HTERT RPE-1 (cell line): Measurements from ENCODE around the gene XPNPEP1.

Experiments
- in situ Hi-C: fragments of 300-500 bp; cut with MboI; formaldehyde crosslinking; loops from 4 replicates; pipeline ENCODE4 v1.14.3; 2020; ENCODE audit warnings: low sequenced_read_pairs

Gene XPNPEP1

DNA sequence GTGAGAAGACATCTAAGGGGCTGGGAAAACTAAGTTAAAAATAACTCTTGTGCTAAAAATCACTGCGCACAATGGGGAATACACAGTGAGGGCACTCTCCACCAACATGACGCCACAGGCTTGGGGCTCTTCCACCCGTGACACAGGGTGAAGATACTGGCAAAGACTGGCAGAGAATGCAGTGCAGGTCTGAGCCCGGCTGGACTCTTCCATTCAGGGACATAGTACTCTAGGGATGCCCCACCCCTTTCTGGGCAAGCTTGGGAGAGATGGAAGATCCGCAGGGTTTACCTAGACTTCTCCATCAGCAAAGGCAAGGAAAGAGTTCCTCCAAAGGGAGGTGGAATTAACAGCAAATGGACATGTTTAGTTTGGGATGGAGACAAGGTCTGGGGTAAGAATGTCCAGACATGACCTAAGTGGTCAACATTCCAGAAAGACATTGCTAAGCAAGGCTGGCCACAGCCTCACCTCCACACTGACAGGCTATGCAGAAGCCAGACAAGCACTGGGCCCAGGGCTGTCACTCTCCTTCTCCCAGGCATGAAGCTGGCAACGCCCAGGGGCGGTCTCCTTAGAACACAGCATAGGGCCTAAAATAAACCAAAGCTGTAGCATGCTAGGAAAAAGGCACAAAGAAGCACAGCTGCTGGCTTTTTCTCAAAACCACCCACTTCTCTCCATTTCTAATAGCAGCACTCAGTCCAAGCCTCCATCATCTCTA lies 28.1 kb downstream of the XPNPEP1 start:
- in situ Hi-C loops, result no loop called here

DNA sequence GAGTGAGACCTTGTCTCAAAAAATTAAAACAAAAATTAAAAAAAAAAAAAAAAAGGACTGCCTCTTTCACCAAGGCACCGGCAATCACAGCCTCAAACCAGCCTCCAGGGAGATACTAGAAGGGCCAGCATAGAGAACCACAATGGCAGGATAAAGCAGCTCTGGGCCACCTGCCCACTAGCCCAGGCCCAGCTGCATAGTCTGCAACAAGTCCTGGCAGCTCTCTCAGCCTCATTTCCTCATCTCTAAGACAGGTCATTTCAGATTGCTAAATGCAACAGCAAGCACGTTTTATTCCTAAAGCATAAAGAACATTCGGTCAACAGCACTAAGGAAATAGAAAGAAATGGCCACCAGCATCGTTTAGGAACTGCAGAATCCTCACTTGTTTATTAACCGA lies 28.8 kb downstream of the XPNPEP1 start:
- in situ Hi-C loops, result no loop called here

DNA sequence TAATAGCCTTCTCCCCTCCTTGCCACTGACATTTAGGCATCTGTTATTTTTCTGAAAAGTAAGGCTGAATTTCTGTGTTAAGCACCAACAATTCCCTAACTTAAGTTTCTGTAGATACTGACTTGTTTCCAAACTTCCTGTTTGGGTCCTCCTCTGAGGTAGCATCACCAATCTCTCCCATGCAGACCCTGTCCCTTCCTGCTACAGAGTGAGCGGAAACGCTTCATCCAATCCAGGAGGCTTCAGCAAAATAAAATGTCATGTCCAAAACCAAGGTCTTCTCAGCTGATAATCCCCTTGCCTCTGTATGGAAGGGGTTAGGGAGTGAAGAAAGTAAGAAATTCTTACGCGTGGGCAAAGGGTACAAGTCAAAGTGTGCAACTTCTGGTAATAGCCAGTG lies 29.9 kb downstream of the XPNPEP1 start:
- in situ Hi-C loops, result no loop called here

DNA sequence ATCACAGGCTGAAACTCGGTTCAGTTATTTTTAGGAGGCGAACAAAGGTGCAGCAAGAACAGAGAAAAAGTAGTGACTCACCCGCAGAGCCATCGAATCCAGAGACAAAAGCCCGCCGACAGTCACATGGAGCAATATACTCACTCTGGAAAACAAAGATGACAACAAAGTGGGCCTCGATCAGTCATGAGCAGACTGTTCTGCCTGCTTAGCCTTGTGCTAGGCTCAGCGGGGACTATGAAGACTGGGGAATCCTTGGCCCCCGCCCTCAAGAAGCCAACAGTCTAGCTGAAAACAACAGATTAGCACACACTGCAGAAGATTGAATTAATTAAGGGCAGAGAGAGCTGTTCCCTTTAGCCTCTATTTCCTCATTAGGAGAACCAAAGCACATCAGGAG lies 30.4 kb downstream of the XPNPEP1 start:
- in situ Hi-C loops, result no loop called here

DNA sequence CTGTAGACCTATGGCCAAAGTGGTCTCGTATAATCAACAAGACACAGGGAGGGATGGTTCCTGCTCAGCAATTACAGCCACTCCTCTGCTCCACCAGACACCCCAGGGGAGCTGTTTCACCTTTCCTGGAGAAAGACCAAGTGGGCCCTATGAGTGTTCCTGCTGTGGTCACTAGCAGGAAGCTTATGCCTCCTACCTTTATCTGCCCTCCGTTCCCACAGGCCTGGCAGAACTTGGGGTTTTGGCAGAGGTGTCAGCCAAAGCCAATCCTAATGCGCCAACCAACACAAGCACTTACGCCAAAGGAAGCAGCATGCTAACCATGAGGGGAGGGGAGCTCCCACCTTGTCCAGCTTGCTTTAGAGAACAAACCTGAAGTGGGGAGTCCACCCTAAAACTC lies 31.2 kb downstream of the XPNPEP1 start:
- in situ Hi-C loops, result no loop called here

DNA sequence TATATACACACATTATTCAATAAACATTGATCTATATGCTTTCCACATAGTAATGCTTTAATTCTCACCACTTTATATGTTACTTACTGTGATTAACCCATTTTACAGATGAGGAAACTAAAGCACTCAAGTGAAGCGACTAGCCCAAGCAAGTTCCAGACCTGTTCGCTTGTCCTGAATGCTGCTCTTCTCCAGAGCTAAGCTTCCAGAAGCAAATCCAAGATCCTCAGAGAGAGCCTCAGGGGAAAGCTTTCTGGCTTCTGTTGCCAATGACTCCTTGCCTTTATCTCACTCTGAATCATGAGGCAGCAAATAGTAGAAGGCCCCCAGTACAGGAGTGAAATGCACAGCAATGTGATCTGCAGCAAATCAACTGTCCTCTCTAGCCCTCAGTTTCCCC lies 32.2 kb downstream of the XPNPEP1 start:
- in situ Hi-C loops, result no loop called here

DNA sequence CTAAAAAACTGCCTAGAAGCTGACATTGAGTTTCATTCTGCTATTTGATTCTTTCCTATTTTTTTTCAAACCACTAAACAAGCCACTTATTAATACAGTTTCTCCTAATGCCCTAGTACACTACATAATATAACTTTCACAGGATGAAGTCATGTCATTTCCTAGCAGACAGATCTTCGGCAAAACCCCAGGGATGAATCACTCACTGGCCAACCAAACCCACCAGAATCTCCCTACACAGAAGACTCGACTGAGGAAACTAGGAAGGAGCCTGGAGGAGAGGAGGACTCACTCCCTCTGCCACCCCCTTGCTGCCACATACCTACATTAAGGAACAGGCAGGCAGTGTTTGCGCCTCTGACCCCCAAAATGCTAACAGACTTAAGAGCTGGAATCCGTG lies 33.4 kb downstream of the XPNPEP1 start:
- in situ Hi-C loops, result no loop called here

DNA sequence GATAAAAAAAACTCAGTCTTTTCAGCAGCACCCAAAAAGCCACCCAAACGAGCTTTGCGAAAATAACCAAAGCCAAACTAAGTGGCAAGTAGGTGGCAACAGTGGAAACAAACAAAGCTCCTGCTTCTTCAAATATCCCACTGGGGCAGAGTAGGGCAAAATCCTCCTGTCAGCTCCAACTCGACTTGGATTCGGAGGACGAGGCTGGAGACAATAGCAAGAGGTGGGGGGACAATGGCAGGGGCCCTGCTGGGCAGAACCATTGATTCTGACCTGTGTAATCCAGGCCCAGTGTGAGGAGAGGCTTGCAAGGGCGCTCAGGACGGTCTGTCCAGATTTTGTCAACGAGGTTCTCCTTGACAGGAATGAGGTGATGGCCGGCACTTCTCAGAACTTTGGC lies 35.5 kb downstream of the XPNPEP1 start:
- in situ Hi-C loops, result no loop called here

DNA sequence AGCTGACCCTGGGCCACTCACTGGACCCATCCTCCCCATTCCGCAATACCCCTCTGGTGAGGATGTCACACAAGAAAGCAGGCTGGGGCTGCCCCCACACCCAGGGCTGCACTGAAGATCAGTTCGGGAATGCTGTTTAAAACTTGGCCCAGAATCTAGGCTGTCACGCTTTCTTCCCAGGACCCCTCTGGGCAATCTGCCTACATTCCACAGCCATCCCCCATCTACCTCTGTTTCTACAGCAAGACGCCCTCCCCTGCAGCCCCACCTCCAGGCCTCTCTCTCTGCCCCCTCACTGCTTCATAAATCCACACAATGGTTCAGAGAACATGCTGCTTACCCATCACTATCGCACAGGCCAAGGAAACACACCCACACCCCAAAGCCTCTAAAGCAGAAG lies 36.1 kb downstream of the XPNPEP1 start:
- in situ Hi-C loops, result no loop called here

DNA sequence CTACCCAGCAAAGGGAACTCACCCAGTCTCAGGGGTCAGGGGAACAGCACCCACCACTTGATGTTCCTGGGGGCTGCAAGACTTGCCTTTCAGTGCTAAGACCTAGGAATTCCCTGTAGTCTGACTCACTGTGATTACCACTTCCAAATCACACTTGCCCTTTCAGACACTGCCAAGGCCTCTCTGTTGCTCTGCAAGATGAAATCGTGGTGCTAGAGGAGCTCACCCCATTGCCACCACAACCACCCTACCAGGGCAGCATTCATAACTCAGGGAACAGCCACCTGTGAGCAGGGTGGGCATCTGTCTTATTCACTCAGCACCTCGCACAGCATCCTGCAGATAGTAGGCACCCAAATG lies 36.5 kb downstream of the XPNPEP1 start:
- in situ Hi-C loops, result no loop called here

DNA sequence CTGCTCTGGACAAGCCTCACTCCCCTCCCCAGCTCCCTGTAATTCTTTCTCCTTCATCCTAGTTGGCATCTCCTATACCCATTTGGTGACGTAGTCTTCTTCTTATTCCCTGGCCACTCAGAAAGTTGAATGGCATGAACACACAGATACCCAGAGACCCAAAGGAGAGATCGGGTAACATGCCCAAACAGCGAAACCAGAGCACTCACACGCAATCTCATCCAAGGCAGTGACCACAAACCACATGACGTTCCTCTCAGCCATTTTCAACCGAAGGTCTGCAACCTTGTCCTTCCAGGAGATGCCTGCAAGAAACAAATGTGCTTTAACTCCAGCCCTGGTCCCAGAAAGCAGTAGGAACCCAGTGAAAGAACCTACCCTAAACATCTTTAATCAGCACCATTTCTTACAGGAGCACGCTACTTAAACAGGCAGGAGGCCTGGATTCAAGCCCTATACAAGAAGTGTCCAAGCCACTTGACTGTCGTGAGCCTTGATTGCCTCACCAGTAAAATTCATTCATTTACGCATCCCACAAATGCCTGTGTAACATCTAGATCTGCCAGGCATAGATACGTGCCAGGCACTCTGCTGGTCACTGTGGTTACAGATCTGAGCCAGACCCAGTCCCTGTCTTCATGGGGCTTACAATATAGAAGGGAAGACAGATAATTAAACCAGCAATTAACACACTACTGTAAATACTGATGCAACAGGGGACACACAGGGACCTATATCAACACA lies 37.1 kb downstream of the XPNPEP1 start:
- in situ Hi-C loops, result no loop called here

DNA sequence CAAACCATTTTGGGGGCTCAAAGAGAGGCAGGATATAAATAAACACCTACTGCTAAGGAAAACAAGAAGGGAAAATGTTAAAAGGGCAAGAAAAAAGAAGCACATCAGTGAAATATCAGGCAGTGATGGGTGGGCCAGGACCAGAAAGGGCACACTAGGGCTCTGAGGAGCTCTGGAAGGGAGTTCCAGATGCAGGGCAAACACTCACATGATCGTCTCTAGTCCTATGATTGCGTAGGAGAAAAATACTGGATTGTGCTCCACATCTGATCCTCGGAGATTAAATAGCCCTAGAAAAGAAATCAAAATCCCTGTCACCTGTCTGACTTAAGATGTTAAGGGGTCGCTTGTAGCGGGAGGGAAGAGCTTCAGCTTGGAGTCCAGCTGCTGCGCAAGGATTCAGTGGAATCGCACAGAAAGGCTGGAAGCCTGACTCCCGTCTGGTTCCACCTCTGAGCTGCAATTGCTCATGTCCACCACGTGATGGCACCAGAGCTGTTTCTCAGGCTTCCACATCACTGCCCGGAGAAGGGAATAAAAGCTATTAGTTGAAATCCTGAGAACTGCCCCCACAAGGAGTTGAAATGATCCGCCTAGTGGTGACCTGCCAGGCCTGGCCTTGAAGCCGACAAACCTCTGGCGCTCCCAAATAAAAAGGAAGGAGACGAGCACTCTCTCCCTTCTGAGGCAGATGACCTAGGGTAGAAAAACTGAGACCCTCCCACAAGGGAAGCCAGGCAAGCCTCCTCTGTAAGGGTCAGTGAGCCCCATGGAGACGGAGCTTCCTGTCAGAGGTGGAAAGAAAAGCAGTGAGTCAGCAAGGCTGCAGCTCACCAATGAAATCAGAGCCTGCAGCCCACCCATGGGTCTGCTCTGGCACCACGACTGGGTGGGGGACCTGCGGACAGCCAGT lies 39.2 kb downstream of the XPNPEP1 start:
- in situ Hi-C loops, result no loop called here

DNA sequence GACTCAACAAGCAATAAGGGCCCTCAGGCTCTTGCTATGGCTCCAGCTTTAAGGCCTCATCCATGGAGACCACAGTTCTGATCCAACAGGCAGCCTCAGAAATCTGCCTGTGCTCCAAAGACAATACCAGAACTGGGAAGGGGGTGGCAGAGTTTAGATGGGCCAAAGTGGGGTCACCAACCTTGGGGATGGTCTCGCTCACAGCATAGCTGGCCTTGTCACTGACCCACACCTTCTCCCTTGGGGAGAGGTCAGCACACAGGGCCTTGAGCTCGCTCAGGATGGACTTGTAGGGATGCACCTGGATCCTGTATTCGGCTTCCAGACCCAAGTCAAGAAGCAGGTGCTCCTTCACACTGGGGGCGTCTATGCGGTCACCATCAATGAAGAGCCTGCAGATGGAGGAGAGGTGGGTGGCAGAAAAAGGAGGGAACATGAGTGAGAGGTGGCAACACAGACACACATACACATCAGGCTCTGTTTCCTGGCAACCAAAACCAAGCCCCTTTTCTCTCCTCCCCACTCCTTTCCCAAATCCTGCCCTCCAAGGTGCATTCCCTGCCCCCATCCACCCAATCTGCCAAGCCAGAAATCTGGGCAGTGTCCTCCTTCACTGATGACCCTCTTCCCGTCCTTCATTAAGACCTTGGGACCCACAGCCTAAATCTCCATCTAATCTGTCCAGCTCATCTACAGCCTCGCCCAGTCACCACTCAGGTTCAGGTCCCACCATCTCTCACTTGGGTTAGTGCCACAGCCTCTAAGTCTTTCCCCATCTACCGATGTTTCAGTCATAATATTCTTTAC lies 40.9 kb downstream of the XPNPEP1 start:
- in situ Hi-C loops, result no loop called here

DNA sequence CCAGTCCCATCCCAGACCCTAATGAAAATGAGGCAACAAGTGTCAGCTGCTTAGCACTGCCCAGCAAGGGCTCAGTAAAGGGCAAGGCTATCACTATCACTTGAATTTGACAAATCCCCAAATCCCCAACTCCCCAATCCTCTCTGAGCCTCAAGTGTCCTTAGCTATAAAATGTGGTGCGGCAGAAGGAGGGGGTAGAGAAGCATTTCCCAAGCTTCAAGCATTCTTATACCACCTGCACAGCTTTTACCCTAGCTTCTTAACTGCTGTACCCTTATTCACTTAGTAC lies 41.6 kb downstream of the XPNPEP1 start:
- in situ Hi-C loops, result no loop called here

DNA sequence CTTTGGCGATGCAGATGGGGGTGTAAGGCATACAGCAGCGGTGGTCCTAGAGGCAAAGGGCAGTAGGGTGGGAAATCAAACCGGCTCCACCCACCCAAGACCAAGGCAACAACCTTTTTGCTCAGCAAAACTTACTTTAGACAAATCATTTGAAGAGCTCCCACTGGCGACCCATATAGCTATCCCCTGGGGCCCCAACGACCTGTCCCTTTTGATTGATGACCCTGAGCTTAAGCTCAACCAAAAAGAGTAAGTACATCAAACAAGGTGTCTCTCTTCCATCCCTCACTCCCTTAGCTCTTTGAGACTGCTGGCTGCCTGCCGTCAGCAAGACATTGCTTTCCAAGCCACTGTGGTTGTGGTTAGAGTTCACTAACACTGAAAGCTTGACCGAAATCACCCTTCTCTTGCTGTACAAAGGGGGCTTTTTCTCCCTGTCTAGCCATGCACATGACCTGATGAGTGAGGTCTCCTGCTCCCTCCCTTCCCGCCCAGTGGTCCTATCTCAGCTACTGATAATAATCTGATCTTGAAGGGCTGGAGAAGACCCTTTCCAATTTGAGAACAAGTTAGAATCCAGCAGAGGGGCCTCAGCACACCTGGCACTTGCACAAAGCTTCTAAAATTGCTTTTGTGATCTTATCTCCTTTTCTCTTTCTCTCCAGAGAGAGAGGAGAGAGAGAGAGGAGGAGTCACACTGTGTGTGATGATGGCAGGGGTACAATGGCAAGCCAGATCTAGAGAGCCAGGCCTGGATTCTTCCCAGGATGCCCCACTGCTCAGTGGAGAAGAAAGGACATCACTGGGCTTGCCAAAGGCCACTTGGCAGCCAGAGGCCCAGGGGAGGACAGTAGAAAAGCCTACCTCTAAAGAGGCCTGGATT lies 42.2 kb downstream of the XPNPEP1 start:
- in situ Hi-C loops, result no loop called here

DNA sequence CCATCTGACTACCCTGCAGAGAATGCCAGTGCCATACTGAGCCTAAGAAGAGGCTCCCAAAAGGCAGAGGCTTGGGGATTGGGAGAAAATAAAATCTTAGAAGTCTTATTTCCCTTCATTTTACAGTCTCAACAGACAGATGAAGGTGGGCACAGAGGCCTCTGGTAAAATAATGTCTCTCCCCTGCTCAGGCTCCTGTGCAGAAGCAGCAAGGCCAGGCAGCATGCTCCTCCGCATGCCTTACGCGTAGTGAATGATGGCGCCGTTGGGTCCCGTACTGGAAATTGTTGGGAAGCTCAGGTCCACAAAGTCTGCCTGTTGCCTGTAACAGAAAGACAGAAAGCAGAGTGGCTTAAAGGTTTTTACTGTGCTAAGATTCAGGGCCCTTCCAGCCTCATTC lies 45.8 kb downstream of the XPNPEP1 start:
- in situ Hi-C loops, result no loop called here

DNA sequence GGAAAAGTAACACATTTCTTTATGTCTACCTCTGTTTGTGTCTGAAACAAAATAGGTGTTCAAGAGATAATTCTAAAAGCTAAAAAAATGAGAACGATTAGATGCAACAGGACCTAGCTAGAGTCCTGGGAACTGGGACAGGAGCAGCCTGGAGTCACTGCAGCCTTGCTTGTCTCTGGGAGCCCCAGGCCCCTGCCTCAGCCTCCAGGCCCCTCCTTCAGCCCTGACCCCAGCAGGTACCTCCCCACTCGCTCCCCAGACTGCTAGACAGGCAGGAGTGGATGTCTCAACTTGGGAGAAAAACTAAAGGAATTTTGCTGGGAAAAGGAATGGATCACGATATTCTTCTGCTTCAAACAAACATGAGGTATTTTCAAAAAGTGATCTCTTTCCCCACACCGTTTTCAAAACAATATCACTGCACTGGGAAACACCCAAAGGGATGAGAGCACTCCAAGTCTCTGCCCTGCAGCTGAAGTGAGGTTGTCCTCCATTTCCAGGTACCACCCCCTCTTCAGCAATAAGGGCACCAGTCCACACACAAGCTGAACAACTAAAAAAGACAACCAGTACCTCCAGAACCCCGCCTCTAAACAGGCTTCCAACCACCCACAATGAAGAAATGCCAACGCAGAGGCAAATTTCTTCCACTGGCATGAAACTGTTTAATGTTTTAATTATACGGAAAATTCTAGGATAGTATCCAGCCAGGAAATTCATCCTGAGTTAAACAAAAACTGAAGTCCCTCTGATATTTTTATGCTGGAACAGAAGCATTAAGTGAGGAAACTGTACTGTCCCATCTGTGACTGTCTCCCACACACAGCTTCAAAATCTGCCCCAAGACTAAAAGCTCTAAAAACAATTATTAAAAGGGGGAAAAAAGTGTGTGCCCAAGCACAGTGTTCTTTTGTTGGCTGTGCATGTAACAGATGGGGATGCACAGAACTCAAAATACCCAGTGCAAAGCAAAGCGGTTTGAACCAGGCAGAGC lies 47.2 kb downstream of the XPNPEP1 start:
- in situ Hi-C loops, result no loop called here

DNA sequence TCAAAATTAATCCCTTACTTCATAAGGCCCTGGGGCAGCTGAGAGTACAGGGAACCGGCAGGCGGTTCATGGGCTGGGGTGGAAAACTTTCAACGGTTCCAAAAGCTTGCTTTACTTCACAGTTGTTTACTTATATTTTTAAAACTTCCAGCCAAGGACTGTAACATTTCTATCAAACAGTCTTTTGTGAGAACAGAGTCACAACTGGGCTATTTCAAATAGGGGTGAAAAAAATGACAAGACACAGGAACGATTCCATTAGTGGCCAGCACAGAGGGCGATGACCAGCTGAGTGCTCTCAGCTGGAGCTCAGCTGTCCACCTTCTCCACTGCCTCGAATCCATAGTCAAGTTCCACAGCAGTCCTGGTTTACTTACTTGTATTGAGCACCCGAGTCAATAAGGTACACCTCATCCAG lies 48.2 kb downstream of the XPNPEP1 start:
- in situ Hi-C loops, result no loop called here

DNA sequence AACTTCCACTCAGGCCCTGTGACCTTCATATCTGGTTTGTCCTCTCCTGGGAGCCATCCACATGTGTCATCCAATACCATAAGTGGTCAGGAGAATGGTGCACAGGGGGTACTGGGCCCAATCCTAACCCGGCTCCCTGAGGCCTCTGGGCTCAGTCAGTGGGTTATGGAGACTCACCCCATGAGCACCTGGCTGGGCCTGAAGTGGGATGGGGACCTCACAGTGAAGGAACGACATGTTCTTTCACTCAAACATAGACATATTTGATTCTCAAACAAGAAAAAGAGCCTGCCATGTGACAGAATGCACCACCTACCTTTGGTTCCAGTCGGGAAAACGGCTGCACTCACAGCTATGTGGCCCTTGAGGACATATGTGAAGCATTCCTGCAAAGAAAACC lies 51.8 kb downstream of the XPNPEP1 start:
- in situ Hi-C loops, result no loop called here
